Measurements from ENCODE around the gene ABCA8. TPM values are rescaled to one million over a fixed set of nuclear protein-coding genes. Genes with fewer than 3 reads are reported as not detected.

Gene ABCA8
- total RNA-seq, 1 donor from 2014 or later: 2.6 TPM

- Mint-ChIP-seq H3K4me3 (no peak overlapping the region), H3K9me3 (peaks cover 22% of the 10 kb centered on the region)
- no peak for DNase-seq (ENCODE audit: low spot score in 2 of 2, unreplicated experiment in 2 of 2)
These were observed 92.0 kb downstream of the ABCA8 start for GRCh38 chr17:68863091-68863652.

GRCh38 chr17:68861602-68862001 is 93.6 kb downstream of the ABCA8 start:
- Mint-ChIP-seq H3K36me3 (no peaks in the 10 kb centered on the region), H3K27ac (no peak overlapping the region), H3K9me3 (peaks cover 28% of the 10 kb centered on the region), H3K4me3 (no peak overlapping the region), H3K4me1 (no peaks in the 10 kb centered on the region), H3K27me3 (ENCODE audit: low read depth) (peaks cover 11% of the 10 kb centered on the region)
- no peak for DNase-seq (ENCODE audit: low spot score in 2 of 2, unreplicated experiment in 2 of 2)
- no peak for TF ChIP-seq CTCF (IDR thresholded peaks at IDR 0.05; ENCODE audit: unreplicated experiment)

More at GRCh38 chr17:68863091-68863652, 92.0 kb downstream of the ABCA8 start:
- peak; percentile 29 for TF ChIP-seq CTCF (IDR thresholded peaks at IDR 0.05; ENCODE audit: unreplicated experiment)
- H3K27ac Mint-ChIP-seq: no peak overlapping the region
- peaks cover 11% of the 10 kb centered on the region for H3K27me3 Mint-ChIP-seq (ENCODE audit: low read depth)
- no peaks in the 10 kb centered on the region for H3K36me3 Mint-ChIP-seq
- H3K4me1 Mint-ChIP-seq: no peaks in the 10 kb centered on the region

GRCh38 chr17:68860941-68861340 is 94.3 kb downstream of the ABCA8 start:
- Mint-ChIP-seq H3K27ac (no peak overlapping the region), H3K9me3 (peaks cover 24% of the 10 kb centered on the region), H3K36me3 (no peaks in the 10 kb centered on the region), H3K4me3 (no peak overlapping the region), H3K4me1 (no peaks in the 10 kb centered on the region), H3K27me3 (ENCODE audit: low read depth) (peaks cover 11% of the 10 kb centered on the region)
- TF ChIP-seq CTCF (IDR thresholded peaks at IDR 0.05; ENCODE audit: unreplicated experiment): no peak
- no peak for DNase-seq (ENCODE audit: low spot score in 2 of 2, unreplicated experiment in 2 of 2)

- Mint-ChIP-seq H3K9me3 (peaks cover 20% of the 10 kb centered on the region), H3K4me1 (peaks cover 14% of the 10 kb centered on the region), H3K27me3 (ENCODE audit: low read depth) (peaks cover 18% of the 10 kb centered on the region), H3K4me3 (no peak overlapping the region), H3K27ac (no peak overlapping the region), H3K36me3 (no peaks in the 10 kb centered on the region)
- no peak for TF ChIP-seq CTCF (IDR thresholded peaks at IDR 0.05; ENCODE audit: unreplicated experiment)
- no peak for DNase-seq (ENCODE audit: low spot score in 2 of 2, unreplicated experiment in 2 of 2)
These were observed 100.7 kb downstream of the ABCA8 start for GRCh38 chr17:68854452-68854851.

- DNase-seq (ENCODE audit: low spot score in 2 of 2, unreplicated experiment in 2 of 2): no peak
- Mint-ChIP-seq H3K4me3 (no peak overlapping the region), H3K27me3 (ENCODE audit: low read depth) (peaks cover 17% of the 10 kb centered on the region), H3K27ac (no peak overlapping the region), H3K36me3 (no peaks in the 10 kb centered on the region), H3K4me1 (peaks cover 14% of the 10 kb centered on the region), H3K9me3 (peaks cover 13% of the 10 kb centered on the region)
- no peak for TF ChIP-seq CTCF (IDR thresholded peaks at IDR 0.05; ENCODE audit: unreplicated experiment)
These were observed 101.8 kb downstream of the ABCA8 start for GRCh38 chr17:68853439-68853838.

- no peaks in the 10 kb centered on the region for H3K36me3 Mint-ChIP-seq
- peaks cover 14% of the 10 kb centered on the region for H3K4me1 Mint-ChIP-seq
- H3K27me3 Mint-ChIP-seq (ENCODE audit: low read depth): peaks cover 19% of the 10 kb centered on the region
- peaks cover 11% of the 10 kb centered on the region for H3K9me3 Mint-ChIP-seq
- no peak for TF ChIP-seq CTCF (IDR thresholded peaks at IDR 0.05; ENCODE audit: unreplicated experiment)
- DNase-seq (ENCODE audit: low spot score in 2 of 2, unreplicated experiment in 2 of 2): no peak
- H3K4me3 Mint-ChIP-seq: no peak overlapping the region
- H3K27ac Mint-ChIP-seq: no peak overlapping the region
These were observed 102.2 kb downstream of the ABCA8 start for GRCh38 chr17:68853036-68853435.
